H1 (cell line): ENCODE measurements around the gene ZNF764. TPM values are rescaled to one million over a fixed set of nuclear protein-coding genes. Genes with fewer than 3 reads are reported as not detected.

Experiments used
- CTCF ChIA-PET: fragments of 300-600 bp; sonication (Branson Sonifier 250); formaldehyde crosslinking; loops from one replicate; lab custom pipeline; 2021; ENCODE audit not compliant: partially characterized antibody; lab: Charles Lee
- POLR2A ChIA-PET: fragments of 300-600 bp; sonication (Branson Sonifier 250); formaldehyde crosslinking; loops from one replicate; lab custom pipeline; 2021; ENCODE audit warnings: inconsistent platforms; ENCODE audit not compliant: partially characterized antibody; lab: Charles Lee
- DNase-seq, 2 experiments: peaks; one replicate each; pipeline versions ENCODE4 v3.0.0 to v3.0.0-alpha.2; 2010 to 2022; ENCODE audit warnings: low spot score in 2 of 2, low read depth in 1 of 2, mixed read lengths in 1 of 2
- FAIRE-seq: peaks from 2 replicates; lab custom pipeline; 2011; peaks lifted over from hg19 to GRCh38; lab: Jason Lieb, UNC
- H2AFZ ChIP-seq: 2 replicates; pipeline ENCODE4 v1.8.1; 2012; ENCODE audit warnings: low read length, inconsistent platforms
- H2AK5ac ChIP-seq: 2 replicates; pipeline ENCODE4 v1.6.1; 2013; ENCODE audit warnings: low read depth, low read length
- H2BK120ac ChIP-seq: replicated peaks from 2 replicates; pipeline ENCODE3; 2013; ENCODE audit warnings: low read depth, low read length, inconsistent platforms
- H2BK12ac ChIP-seq: 2 replicates; pipeline ENCODE4 v1.6.1; 2013; ENCODE audit warnings: low read depth, low read length
- H2BK15ac ChIP-seq: 2 replicates; pipeline ENCODE4 v1.6.1; 2013; ENCODE audit warnings: low read length
- H2BK20ac ChIP-seq: 2 replicates; pipeline ENCODE4 v1.6.1; 2013; ENCODE audit warnings: low read length
- H2BK5ac ChIP-seq: 2 replicates; pipeline ENCODE4 v1.6.1; 2013; ENCODE audit warnings: low read depth, low read length
- H3K14ac ChIP-seq: 2 replicates; pipeline ENCODE4 v1.6.1; 2013; ENCODE audit warnings: inconsistent platforms; ENCODE audit not compliant: insufficient read length
- H3K18ac ChIP-seq: 2 replicates; pipeline ENCODE4 v1.6.1; 2013; ENCODE audit warnings: low read length; ENCODE audit errors: extremely low read depth
- H3K23ac ChIP-seq: 2 replicates; pipeline ENCODE4 v1.6.1; 2013; ENCODE audit warnings: inconsistent platforms; ENCODE audit not compliant: insufficient read length
- H3K23me2 ChIP-seq: 2 replicates; pipeline ENCODE4 v1.6.1; 2013; ENCODE audit warnings: low read depth, low read length
- H3K27ac ChIP-seq: 2 replicates; pipeline ENCODE4 v1.6.1; 2011; ENCODE audit warnings: low read depth, low read length, inconsistent platforms
- H3K27me3 ChIP-seq, 4 experiments: replicated peaks in 1 of 4; 1 replicate in 1 of 4; 2 replicates in 3 of 4; pipeline versions ENCODE4 v1.6.1 to v1.8.1; 2011 to 2013; ENCODE audit warnings: low read length in 3 of 4, mild to moderate bottlenecking in 3 of 4, inconsistent platforms in 2 of 4, mixed read lengths in 2 of 4, moderate library complexity in 1 of 4; ENCODE audit not compliant: control insufficient read depth in 3 of 4, insufficient read depth in 3 of 4; ENCODE audit errors: extremely low read depth in 1 of 4
- H3K36me3 ChIP-seq, 4 experiments: 2 replicates each; pipeline versions ENCODE4 v1.6.1 to v1.8.1; 2011 to 2013; ENCODE audit warnings: mild to moderate bottlenecking in 4 of 4, low read length in 3 of 4, moderate library complexity in 2 of 4, control low read depth in 1 of 4, inconsistent platforms in 1 of 4; ENCODE audit not compliant: insufficient read depth in 4 of 4, control insufficient read depth in 2 of 4
- H3K4ac ChIP-seq: replicated peaks from 2 replicates; pipeline ENCODE3; 2013; ENCODE audit warnings: low read length, low read depth, mixed read lengths, inconsistent platforms; ENCODE audit not compliant: insufficient read length
- H3K4me1 ChIP-seq, 4 experiments: replicated peaks in 1 of 4; 1 replicate in 1 of 4; 2 replicates in 3 of 4; pipeline versions ENCODE4 v1.6.1 to v1.8.1; 2011 to 2013; ENCODE audit warnings: low read length in 3 of 4, inconsistent platforms in 2 of 4, mixed read lengths in 1 of 4; ENCODE audit not compliant: insufficient read depth in 4 of 4, control insufficient read depth in 3 of 4
- H3K4me2 ChIP-seq, 2 experiments: 2 replicates each; pipeline versions ENCODE4 v1.6.1 to v1.8.1; 2011 to 2013; ENCODE audit warnings: low read depth in 2 of 2, low read length in 2 of 2, control low read depth in 1 of 2, inconsistent platforms in 1 of 2, mild to moderate bottlenecking in 1 of 2; ENCODE audit not compliant: insufficient read depth in 1 of 2
- H3K4me3 ChIP-seq, 4 experiments: fragments of 200-600, 300-600 bp in 1 of 4; sonication (generic), shearing (Covaris generic), sonication (Bioruptor Twin) in 1 of 4; 2 replicates each; pipeline versions ENCODE4 v1.5.1 to v1.8.1; 2011 to 2016; ENCODE audit warnings: low read length in 4 of 4, low read depth in 3 of 4, control low read depth in 2 of 4, inconsistent platforms in 2 of 4, mild to moderate bottlenecking in 2 of 4, mixed read lengths in 1 of 4, moderate library complexity in 1 of 4; ENCODE audit not compliant: insufficient read depth in 2 of 4; ENCODE audit errors: extremely low read depth in 1 of 4
- H3K56ac ChIP-seq: replicated peaks from 2 replicates; pipeline ENCODE3; 2013; ENCODE audit warnings: low read depth, mild to moderate bottlenecking, mixed read lengths, low read length, inconsistent platforms; ENCODE audit not compliant: insufficient read length
- H3K79me1 ChIP-seq: 2 replicates; pipeline ENCODE4 v1.6.1; 2013; ENCODE audit warnings: low read depth, low read length, control low read depth
- H3K79me2 ChIP-seq, 2 experiments: 2 replicates each; pipeline versions ENCODE4 v1.6.1 to v1.8.1; 2012 to 2013; ENCODE audit warnings: low read length in 2 of 2, mild to moderate bottlenecking in 2 of 2, inconsistent platforms in 1 of 2; ENCODE audit not compliant: insufficient read depth in 2 of 2, control insufficient read depth in 1 of 2
- H3K9ac ChIP-seq, 4 experiments: replicated peaks in 1 of 4; 1 replicate in 1 of 4; 2 replicates in 3 of 4; pipeline versions ENCODE4 v1.6.1 to v1.8.1; 2011 to 2013; ENCODE audit warnings: low read depth in 3 of 4, low read length in 3 of 4, control low read depth in 2 of 4, mild to moderate bottlenecking in 2 of 4, moderate library complexity in 2 of 4, inconsistent platforms in 1 of 4; ENCODE audit errors: extremely low read depth in 1 of 4
- H3K9me3 ChIP-seq, 2 experiments: 2 replicates each; pipeline versions ENCODE4 v1.6.1 to v1.8.1; 2012 to 2013; ENCODE audit warnings: mild to moderate bottlenecking in 2 of 2, moderate library complexity in 2 of 2, control low read depth in 1 of 2, inconsistent platforms in 1 of 2, low read depth in 1 of 2, low read length in 1 of 2, mixed read lengths in 1 of 2; ENCODE audit not compliant: insufficient read depth in 2 of 2
- H4K20me1 ChIP-seq, 2 experiments: replicated peaks in 1 of 2; 2 replicates each; pipeline versions ENCODE3 to v1.8.1; 2011 to 2013; ENCODE audit warnings: inconsistent platforms in 2 of 2, low read length in 2 of 2, mild to moderate bottlenecking in 1 of 2; ENCODE audit not compliant: insufficient read depth in 2 of 2, control insufficient read depth in 1 of 2
- H4K5ac ChIP-seq: 2 replicates; pipeline ENCODE4 v1.6.1; 2013; ENCODE audit warnings: low read length, low read depth, mixed read lengths, inconsistent platforms; ENCODE audit not compliant: insufficient read length
- H4K8ac ChIP-seq: 2 replicates; pipeline ENCODE4 v1.8.0; 2013; ENCODE audit warnings: mild to moderate bottlenecking, moderate library complexity, low read length, inconsistent platforms; ENCODE audit not compliant: insufficient read depth; ENCODE audit errors: extremely low read depth
- H4K91ac ChIP-seq: replicated peaks from 2 replicates; pipeline ENCODE3; 2013; ENCODE audit warnings: low read length, mixed read lengths, inconsistent platforms; ENCODE audit not compliant: insufficient read length
- ASH2L ChIP-seq: fragments of 200-600, 300-600 bp; sonication (generic); IDR thresholded peaks from one replicate; pipeline ENCODE4 v1.7.1; 2017; ENCODE audit warnings: low read length
- HDAC6 ChIP-seq: IDR thresholded peaks from one replicate; pipeline ENCODE4 v1.7.1; 2012; ENCODE audit warnings: low read depth, mild to moderate bottlenecking, inconsistent platforms, low read length, moderate library complexity
- NANOG ChIP-seq: IDR thresholded peaks from 2 replicates; pipeline ENCODE4 v1.6.1; 2011; ENCODE audit warnings: low read length, low read depth, mild to moderate bottlenecking, inconsistent platforms; ENCODE audit not compliant: insufficient read depth, poor library complexity, severe bottlenecking
- NRF1 ChIP-seq: IDR thresholded peaks from 2 replicates; pipeline ENCODE4 v1.6.1; 2011; ENCODE audit warnings: mild to moderate bottlenecking, low read depth, low read length, improper control_type of control experiment
- SIN3A ChIP-seq, 2 experiments: IDR thresholded peaks in 1 of 2; conservative IDR thresholded peaks in 1 of 2; 2 replicates each; pipeline ENCODE4 v1.6.1; 2011 to 2012; ENCODE audit warnings: low read length in 2 of 2, improper control_type of control experiment in 1 of 2, low read depth in 1 of 2, mild to moderate bottlenecking in 1 of 2
- WGBS, 2 experiments: shearing (Covaris generic) in 1 of 2; methylation state at CpG; one replicate each; pipeline versions ENCODE4 v1.1.6 to v1.1.7; 2013 to 2015; ENCODE audit warnings: low lambda C conversion rate in 2 of 2, mixed read lengths in 2 of 2, inconsistent platforms in 1 of 2, low coverage in 1 of 2, missing lambda C conversion rate in 1 of 2; ENCODE audit not compliant: insufficient replicate concordance in 2 of 2, insufficient coverage in 1 of 2, insufficient read length in 1 of 2; ENCODE audit errors: extremely low coverage in 1 of 2, missing lambda C conversion rate in 1 of 2; 5-methylcytosine and 5-hydroxymethylcytosine counted together
- polyA plus RNA-seq, 7 experiments: library from polyadenylated mRNA; depleted of rRNA in 3 of 7; stranded (reverse) in 5 of 7; unstranded in 2 of 7; fragments of >200 nt in 5 of 7; fragments of 200-250 nt in 2 of 7; gene quantifications; 1 replicate in 5 of 7; 2 replicates in 1 of 7; 4 replicates in 1 of 7; pipeline versions ENCODE4 v1.2.1 to v1.2.3, GENCODE V29; 2011 to 2013; ENCODE audit warnings: missing spikeins in 2 of 7, mixed read lengths in 2 of 7
- total RNA-seq: library from RNA; stranded (reverse); fragmentation: NEBNext Ultra II Directional; extraction: Animal tissue kit (Norgen Biotek cat#: 25700); gene quantifications from 2 replicates; pipeline ENCODE4 v1.2.1, GENCODE V29; 2021
- TF ChIP-seq, protein P1 (sequence below): IDR thresholded peaks from 2 replicates; pipeline ENCODE4 v1.6.1; 2012; ENCODE audit warnings: inconsistent platforms
- TF ChIP-seq, protein P2 (sequence below): IDR thresholded peaks from 2 replicates; pipeline ENCODE4 v1.6.1; 2012; ENCODE audit warnings: low read length, inconsistent platforms

Gene ZNF764
- total and polyA plus RNA-seq, 2 of the 8 experiments (the other 6 are each of a cell fraction or from before 2014, with no cell fraction given) = 5.7 to 7.7 TPM

DNA sequence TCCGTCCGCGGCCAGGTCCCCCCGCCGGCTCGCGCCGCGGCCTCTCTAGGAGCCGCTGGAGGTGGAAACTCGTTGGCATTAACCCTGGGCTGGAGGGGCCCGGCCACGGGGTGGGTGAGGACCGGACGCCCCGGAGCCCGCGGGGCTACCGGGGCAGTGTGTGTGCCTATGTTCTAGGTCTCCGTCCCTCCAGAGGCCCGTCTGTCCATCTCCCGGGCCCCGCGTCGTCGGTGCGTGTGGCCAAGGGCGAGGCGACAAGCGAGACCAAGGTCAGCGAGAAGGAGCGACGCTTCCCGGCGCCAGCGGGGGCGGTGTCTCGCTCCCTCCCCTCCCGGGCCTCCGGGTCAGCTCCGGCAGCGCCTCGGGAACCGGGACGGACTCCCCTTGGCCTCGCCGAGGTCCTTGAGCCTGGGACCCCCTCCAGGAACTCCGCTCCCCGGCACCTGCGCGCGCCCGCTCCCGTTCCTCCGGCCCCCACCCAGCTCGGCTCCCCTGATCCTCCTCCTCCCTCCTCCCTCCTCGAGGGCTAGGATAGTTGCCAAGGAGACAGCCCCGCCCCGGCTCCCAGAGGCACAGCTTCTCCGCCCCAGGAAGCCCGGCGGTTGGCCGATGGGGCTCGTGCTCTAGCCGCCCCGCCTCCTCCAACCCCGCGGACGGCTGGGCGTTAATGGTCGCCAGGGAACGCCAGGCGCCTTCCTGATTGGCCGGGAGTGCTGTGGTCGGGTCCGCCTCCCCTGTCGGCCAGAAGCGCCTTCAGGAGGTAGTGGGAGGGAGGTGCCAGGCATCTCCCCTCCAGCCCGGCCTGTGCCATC lies 31.1 kb downstream of the ZNF764 start:
- peak overlapping the region; percentile 96 for H3K56ac ChIP-seq
- peak overlapping the region; percentile 92; the same call in 1 of the 2 replicates for H2BK12ac ChIP-seq
- DNase-seq (peak; percentile 91 to 97), FAIRE-seq (no peak)
- peak overlapping the region; percentile 54 for H2BK120ac ChIP-seq
- H4K5ac ChIP-seq = peak overlapping the region; percentile 92
- H3K14ac ChIP-seq = no peak overlapping the region
- H3K79me2 ChIP-seq = no peaks in the 10 kb centered on the region
- H3K4me3 ChIP-seq = peak overlapping the region; percentile 71 to 99 (median 94)
- H2BK20ac ChIP-seq = no peak overlapping the region
- peaks cover 0 to 11% (median 2%) of the 10 kb centered on the region in 4 experiments; a peak in 1 of 8 replicates for H3K36me3 ChIP-seq
- H4K20me1 ChIP-seq = peaks cover 0 to 7% of the 10 kb centered on the region in 2 experiments
- peaks cover 2% of the 10 kb centered on the region; the same call in 1 of the 2 replicates for H3K23me2 ChIP-seq
- H3K79me1 ChIP-seq = peaks cover 2% of the 10 kb centered on the region; the same call in 1 of the 2 replicates
- POLR2A ChIA-PET = interaction anchor here (0.7 to 5.7 kb wide), 20 partner anchors 8 to 279 kb away, joined by 3 to 48 read pairs (median 3); partner anchors contain the start of genes CD2BP2, DCTPP1, ZNF689 and ZNF747
- H3K23ac ChIP-seq = no peak overlapping the region
- no peak overlapping the region for H3K4ac ChIP-seq
- peaks cover 3 to 6% (median 6%) of the 10 kb centered on the region in 4 experiments; a peak in 6 of 7 replicates for H3K4me1 ChIP-seq
- H2AFZ ChIP-seq = peak overlapping the region; percentile 56; the same call in 1 of the 2 replicates
- peak overlapping the region; percentile 26 to 85 (median 74); a peak in 6 of 7 replicates for H3K9ac ChIP-seq
- H2BK15ac ChIP-seq = no peak overlapping the region
- peak overlapping the region; percentile 99 for H3K18ac ChIP-seq
- peak overlapping the region; percentile 97 for H2BK5ac ChIP-seq
- 1% methylated on average over 47 of the region's 79 CpGs; no CpG with 5 or more reads in 1 of the 2 experiments for WGBS, 2 experiments
- CTCF ChIA-PET = interaction anchor here (0.6 to 1.5 kb wide), 5 partner anchors 36 to 97 kb away, joined by 3 to 4 read pairs (median 3); partner anchors contain the start of gene DCTPP1
- H3K27me3 ChIP-seq = no peaks in the 10 kb centered on the region
- H3K4me2 ChIP-seq = peak overlapping the region; percentile 71 to 81
- peak overlapping the region; percentile 96; the same call in 1 of the 2 replicates for H2AK5ac ChIP-seq
- H4K91ac ChIP-seq = peak overlapping the region; percentile 96
- peak overlapping the region; percentile 93 for H3K27ac ChIP-seq
- H3K9me3 ChIP-seq = no peaks in the 10 kb centered on the region
- H4K8ac ChIP-seq = peak overlapping the region; percentile 81; the same call in 1 of the 2 replicates
- TF ChIP-seq NANOG (no peak), HDAC6 (no peak), NRF1 (no peak), ASH2L (peak; percentile 58), SIN3A (conservative IDR thresholded peaks at IDR 0.05 in 1 of 2, IDR thresholded peaks at IDR 0.05 in 1 of 2; ENCODE audit: low read depth in 1 of 2, low read length in 2 of 2) (peak; percentile 61 to 73; a peak in 2 of 4 replicates)
- TF ChIP-seq, protein P1, sequence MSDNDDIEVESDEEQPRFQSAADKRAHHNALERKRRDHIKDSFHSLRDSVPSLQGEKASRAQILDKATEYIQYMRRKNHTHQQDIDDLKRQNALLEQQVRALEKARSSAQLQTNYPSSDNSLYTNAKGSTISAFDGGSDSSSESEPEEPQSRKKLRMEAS = peak; percentile 53
- TF ChIP-seq, protein P2, sequence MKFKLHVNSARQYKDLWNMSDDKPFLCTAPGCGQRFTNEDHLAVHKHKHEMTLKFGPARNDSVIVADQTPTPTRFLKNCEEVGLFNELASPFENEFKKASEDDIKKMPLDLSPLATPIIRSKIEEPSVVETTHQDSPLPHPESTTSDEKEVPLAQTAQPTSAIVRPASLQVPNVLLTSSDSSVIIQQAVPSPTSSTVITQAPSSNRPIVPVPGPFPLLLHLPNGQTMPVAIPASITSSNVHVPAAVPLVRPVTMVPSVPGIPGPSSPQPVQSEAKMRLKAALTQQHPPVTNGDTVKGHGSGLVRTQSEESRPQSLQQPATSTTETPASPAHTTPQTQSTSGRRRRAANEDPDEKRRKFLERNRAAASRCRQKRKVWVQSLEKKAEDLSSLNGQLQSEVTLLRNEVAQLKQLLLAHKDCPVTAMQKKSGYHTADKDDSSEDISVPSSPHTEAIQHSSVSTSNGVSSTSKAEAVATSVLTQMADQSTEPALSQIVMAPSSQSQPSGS = no peak
